ENCODE results near the gene TMPRSS6. TPM values are rescaled to one million over a fixed set of nuclear protein-coding genes. Genes with fewer than 3 reads are reported as not detected.

Gene TMPRSS6
- total and polyA plus RNA-seq, 2 of the 13 experiments (the other 11 are each of a cell fraction or from before 2014, with no cell fraction given): 4.2 to 4.8 TPM

GRCh38 chr22:37032535-37033460 lies 76.7 kb downstream of the TMPRSS6 start (continued):
- TF ChIP-seq RERE (CRISPR knock-in tag; IDR thresholded peaks at IDR 0.05; ENCODE audit: low read depth) (peak; percentile 94), ZNF598 (CRISPR knock-in tag; IDR thresholded peaks at IDR 0.05; ENCODE audit: borderline replicate concordance) (peak; percentile 70; the same call in 1 of the 2 replicates), ARNT (IDR thresholded peaks at IDR 0.05) (no peak), ZNF619 (CRISPR knock-in tag; IDR thresholded peaks at IDR 0.05) (no peak), ZNF430 (CRISPR knock-in tag; IDR thresholded peaks at IDR 0.05) (peak; percentile 97), MED8 (CRISPR knock-in tag; IDR thresholded peaks at IDR 0.05; ENCODE audit: insufficient replicate concordance) (peak; percentile 100), PLRG1 (conservative IDR thresholded peaks at IDR 0.05) (no peak), ZNF34 (CRISPR knock-in tag; IDR thresholded peaks at IDR 0.05; ENCODE audit: borderline replicate concordance) (no peak), MNT (IDR thresholded peaks at IDR 0.05) (no peak; the same call in 1 of the 2 replicates), FOSL2 (CRISPR knock-in tag; IDR thresholded peaks at IDR 0.05) (peak; percentile 86), NBN (conservative IDR thresholded peaks at IDR 0.05) (no peak), ZNF878 (CRISPR knock-in tag; IDR thresholded peaks at IDR 0.05) (peak; percentile 84; the same call in 1 of the 2 replicates), NFYB (CRISPR knock-in tag; IDR thresholded peaks at IDR 0.05) (peak; percentile 38; the same call in 1 of the 2 replicates), NFIC (IDR thresholded peaks at IDR 0.05; ENCODE audit: low read length) (peak; percentile 89), ZBTB8A (CRISPR knock-in tag; IDR thresholded peaks at IDR 0.05; ENCODE audit: borderline replicate concordance, low read depth) (no peak), RBFOX2 (IDR thresholded peaks at IDR 0.05; ENCODE audit: low read depth, low read length) (peak; percentile 81), IRX3 (CRISPR knock-in tag; IDR thresholded peaks at IDR 0.05; ENCODE audit: borderline replicate concordance, low read depth) (peak; percentile 65; the same call in 1 of the 2 replicates), ZNF326 (CRISPR knock-in tag; IDR thresholded peaks at IDR 0.05; ENCODE audit: borderline replicate concordance) (peak; percentile 72; the same call in 1 of the 2 replicates)
- TF ChIP-seq, protein P1, sequence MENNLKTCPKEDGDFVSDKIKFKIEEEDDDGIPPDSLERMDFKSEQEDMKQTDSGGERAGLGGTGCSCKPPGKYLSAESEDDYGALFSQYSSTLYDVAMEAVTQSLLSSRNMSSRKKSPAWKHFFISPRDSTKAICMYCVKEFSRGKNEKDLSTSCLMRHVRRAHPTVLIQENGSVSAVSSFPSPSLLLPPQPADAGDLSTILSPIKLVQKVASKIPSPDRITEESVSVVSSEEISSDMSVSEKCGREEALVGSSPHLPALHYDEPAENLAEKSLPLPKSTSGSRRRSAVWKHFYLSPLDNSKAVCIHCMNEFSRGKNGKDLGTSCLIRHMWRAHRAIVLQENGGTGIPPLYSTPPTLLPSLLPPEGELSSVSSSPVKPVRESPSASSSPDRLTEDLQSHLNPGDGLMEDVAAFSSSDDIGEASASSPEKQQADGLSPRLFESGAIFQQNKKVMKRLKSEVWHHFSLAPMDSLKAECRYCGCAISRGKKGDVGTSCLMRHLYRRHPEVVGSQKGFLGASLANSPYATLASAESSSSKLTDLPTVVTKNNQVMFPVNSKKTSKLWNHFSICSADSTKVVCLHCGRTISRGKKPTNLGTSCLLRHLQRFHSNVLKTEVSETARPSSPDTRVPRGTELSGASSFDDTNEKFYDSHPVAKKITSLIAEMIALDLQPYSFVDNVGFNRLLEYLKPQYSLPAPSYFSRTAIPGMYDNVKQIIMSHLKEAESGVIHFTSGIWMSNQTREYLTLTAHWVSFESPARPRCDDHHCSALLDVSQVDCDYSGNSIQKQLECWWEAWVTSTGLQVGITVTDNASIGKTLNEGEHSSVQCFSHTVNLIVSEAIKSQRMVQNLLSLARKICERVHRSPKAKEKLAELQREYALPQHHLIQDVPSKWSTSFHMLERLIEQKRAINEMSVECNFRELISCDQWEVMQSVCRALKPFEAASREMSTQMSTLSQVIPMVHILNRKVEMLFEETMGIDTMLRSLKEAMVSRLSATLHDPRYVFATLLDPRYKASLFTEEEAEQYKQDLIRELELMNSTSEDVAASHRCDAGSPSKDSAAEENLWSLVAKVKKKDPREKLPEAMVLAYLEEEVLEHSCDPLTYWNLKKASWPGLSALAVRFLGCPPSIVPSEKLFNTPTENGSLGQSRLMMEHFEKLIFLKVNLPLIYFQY (CRISPR knock-in tag; IDR thresholded peaks at IDR 0.05; ENCODE audit: borderline replicate concordance): peak; percentile 94
